ENCODE measurements around the gene SLC43A1.

The SLC43A1 gene

DNA sequence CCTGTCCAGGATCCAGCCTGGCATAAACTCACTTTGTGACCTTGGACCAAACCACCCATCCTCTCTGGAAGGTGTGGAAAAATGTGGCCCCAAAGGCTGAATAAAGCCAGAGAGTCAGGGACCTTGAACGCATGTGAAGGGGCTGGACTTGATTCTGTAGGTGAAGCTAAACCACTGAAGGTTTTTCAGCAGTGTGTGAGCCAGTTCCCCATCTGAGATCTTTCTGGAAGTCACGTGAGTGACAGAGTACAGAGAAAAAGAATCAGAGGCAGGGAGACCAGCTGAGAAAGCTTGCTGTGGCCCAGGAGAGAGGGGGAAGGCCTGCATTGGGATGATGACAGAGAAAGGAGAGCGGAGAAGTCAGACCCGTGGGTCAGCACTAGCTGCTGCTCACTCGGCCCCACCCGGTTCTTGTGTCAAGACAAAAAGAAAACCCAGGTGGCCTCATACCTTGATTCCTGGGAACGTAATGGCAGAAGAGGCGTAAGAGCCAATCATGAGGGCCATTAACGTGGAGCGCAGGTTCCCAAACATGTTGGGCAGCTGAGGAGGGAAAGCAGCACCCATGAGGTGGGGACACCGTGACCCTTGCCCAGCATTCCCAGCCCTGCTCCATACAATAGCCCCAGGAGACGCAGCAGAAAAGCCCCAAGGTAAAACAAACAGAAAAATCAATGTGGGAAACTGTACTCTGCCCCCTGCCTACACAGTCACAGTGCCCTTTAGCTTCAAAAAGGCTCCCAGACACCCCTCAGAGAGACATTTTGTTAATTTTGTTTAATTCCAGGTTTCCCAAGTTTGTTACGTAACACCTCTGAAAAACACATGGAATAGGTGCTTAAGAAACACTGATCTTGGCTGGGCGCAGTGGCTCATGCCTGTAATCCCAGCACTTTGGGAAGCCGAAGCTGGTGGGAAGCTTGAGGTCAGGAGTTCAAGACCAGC lies 17.9 kb downstream of the SLC43A1 start:
- no peak for DNase-seq (ENCODE audit: low read depth, low spot score)
- peaks cover 7% of the 10 kb centered on the region for H3K36me3 ChIP-seq (ENCODE audit: insufficient read depth, insufficient read length, low read length)
- no peak overlapping the region for H3K4me3 ChIP-seq (ENCODE audit: insufficient read length, low read depth)
- no peak overlapping the region for H3K9ac ChIP-seq (ENCODE audit: insufficient read length, low read depth)
- TF ChIP-seq YY1 (IDR thresholded peaks at IDR 0.05; ENCODE audit: insufficient read depth, insufficient read length) (no peak), SUZ12 (IDR thresholded peaks at IDR 0.05; ENCODE audit: extremely low read depth, insufficient read depth, insufficient read length) (no peak), ZNF274 (IDR thresholded peaks at IDR 0.05; ENCODE audit: low read depth, low read length) (no peak)
- H3K9me3 ChIP-seq (ENCODE audit: insufficient read depth, low read length): no peaks in the 10 kb centered on the region
- H3K27me3 ChIP-seq (ENCODE audit: insufficient read depth, insufficient read length): no peaks in the 10 kb centered on the region
- peaks cover 31% of the 10 kb centered on the region for H3K4me1 ChIP-seq (ENCODE audit: insufficient read depth, insufficient read length)

DNA sequence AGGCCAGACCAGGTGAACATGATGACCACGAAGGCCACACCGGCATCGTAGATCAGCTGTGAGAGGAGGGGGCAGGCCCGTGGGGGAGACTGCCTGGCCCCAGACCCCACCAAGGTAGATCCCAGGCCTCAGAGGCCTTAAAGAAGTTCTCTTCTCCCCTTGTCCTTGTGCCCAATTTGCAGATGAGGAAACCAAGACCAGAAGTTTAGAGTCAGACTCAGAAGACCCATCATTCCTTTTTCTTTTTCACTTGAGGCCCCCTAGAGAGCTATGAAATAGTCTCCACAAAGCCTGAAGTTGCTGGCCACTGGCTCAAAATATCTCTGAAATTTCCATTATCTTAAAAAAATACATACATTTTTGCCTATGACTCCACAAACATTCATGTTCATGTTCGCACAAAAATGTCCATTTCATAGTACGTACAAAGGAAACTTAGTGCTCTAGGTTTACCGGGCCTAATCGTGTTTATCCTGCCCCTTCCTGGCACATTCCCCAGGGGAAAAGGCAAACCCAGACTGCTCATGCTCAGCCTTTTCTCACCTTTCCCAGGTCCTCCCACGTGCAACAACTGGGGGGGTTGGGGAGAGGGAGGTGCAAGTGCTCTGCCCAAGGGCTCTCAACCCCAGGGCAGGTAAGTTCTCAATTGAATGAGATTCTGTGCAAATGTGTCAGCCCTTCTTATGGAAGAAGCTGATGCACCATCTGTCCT lies 19.2 kb downstream of the SLC43A1 start:
- no peak for TF ChIP-seq ZNF274 (IDR thresholded peaks at IDR 0.05; ENCODE audit: low read depth, low read length)
- TF ChIP-seq SUZ12 (IDR thresholded peaks at IDR 0.05; ENCODE audit: extremely low read depth, insufficient read depth, insufficient read length): no peak
- no peak for TF ChIP-seq YY1 (IDR thresholded peaks at IDR 0.05; ENCODE audit: insufficient read depth, insufficient read length)
- Histone ChIP-seq H3K36me3 (ENCODE audit: insufficient read depth, insufficient read length, low read length) (peaks cover 7% of the 10 kb centered on the region), H3K9me3 (ENCODE audit: insufficient read depth, low read length) (no peaks in the 10 kb centered on the region), H3K4me1 (ENCODE audit: insufficient read depth, insufficient read length) (peaks cover 32% of the 10 kb centered on the region), H3K9ac (ENCODE audit: insufficient read length, low read depth) (no peak overlapping the region), H3K4me3 (ENCODE audit: insufficient read length, low read depth) (no peak overlapping the region), H3K27me3 (ENCODE audit: insufficient read depth, insufficient read length) (no peaks in the 10 kb centered on the region)
- DNase-seq (ENCODE audit: low read depth, low spot score): no peak

DNA sequence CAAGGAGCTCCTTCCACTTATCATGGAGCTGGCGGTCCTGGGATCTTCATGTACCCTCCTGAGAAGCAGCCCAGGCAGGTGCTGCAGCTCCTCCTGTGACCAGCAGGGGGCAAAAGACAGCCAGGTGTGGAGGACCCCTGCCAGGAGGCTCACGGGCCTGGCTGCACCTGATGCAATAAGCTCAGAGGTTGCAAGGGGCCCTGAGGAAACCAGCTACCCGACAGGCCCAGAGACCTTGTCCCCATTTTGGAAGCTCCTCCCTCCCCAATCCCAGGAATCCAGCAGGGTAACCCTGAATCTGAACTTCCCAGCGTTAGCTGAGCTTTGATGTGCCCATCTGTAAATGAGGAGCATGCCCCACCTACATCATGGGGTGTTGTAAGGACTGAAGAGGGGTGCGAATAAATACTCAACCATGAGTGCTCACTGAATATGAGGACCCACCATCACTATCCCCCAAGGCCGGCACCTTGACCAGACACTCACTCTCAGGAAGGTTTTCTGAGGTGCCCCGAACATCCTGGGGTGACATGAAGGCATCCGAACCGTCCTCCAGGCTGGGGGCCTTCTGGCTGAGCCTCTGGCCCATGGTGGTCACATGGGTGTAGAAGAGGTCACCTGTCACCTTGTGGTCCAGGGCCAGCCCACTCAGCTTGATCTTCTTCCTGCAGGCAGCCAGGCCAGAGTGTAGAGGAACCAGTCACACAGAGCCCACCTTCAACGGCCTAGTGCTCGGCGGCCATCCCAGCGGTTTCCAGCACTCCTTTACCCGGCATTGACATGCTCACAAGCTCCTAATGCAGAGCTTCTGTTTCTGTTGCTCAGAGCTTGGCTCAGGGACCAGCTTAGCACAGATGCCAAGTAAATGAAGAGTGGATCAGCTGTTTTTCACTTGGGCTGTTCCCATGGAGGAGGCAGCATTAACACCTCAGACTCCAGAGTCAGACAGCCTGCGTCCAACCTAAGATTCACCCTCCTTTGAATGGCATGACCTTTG lies 21.7 kb downstream of the SLC43A1 start:
- peaks cover 18% of the 10 kb centered on the region for H3K4me1 ChIP-seq (ENCODE audit: insufficient read depth, insufficient read length)
- no peak for DNase-seq (ENCODE audit: low read depth, low spot score)
- no peak overlapping the region for H3K4me3 ChIP-seq (ENCODE audit: insufficient read length, low read depth)
- H3K36me3 ChIP-seq (ENCODE audit: insufficient read depth, insufficient read length, low read length): peaks cover 7% of the 10 kb centered on the region
- H3K27me3 ChIP-seq (ENCODE audit: insufficient read depth, insufficient read length): no peaks in the 10 kb centered on the region
- no peak for TF ChIP-seq ZNF274 (IDR thresholded peaks at IDR 0.05; ENCODE audit: low read depth, low read length)
- no peak for TF ChIP-seq YY1 (IDR thresholded peaks at IDR 0.05; ENCODE audit: insufficient read depth, insufficient read length)
- no peak for TF ChIP-seq SUZ12 (IDR thresholded peaks at IDR 0.05; ENCODE audit: extremely low read depth, insufficient read depth, insufficient read length)
- peak overlapping the region; percentile 24 for H3K9ac ChIP-seq (ENCODE audit: insufficient read length, low read depth)
- H3K9me3 ChIP-seq (ENCODE audit: insufficient read depth, low read length): no peaks in the 10 kb centered on the region

DNA sequence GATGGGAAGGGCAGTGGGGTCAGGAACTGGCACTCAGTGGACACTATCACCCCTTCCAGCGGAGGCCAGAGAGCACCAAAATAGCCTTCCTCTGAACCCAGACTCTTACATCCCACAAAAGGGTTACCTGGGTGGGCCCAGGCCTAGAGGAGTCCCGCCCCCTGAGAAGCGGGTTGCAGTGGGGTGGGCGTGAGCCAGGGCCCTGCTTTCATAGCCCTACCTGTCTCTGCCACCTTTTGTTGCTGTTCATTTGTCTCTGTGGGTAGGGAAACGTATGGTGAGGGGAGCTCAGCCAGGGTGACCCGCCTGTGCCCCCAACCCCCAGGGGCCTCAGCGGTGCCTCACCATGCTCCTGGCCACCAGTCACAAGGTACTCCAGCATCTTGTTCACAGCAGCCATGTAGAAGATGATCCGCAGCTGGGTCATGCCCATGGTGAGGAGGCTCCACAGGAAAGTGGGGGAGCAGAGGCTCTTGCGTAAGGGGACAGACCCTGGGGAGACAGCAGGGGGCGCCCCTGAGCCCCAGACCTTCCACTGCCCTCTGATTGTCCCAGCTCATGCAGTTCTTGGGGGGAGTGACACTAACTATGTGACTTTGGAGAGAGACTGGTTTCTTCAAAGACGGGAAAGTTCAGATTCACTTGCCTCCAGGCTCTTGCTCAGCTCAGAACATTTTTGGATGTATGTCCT lies 24.0 kb downstream of the SLC43A1 start:
- H3K36me3 ChIP-seq (ENCODE audit: insufficient read depth, insufficient read length, low read length): peaks cover 7% of the 10 kb centered on the region
- no peak for DNase-seq (ENCODE audit: low read depth, low spot score)
- no peak for TF ChIP-seq YY1 (IDR thresholded peaks at IDR 0.05; ENCODE audit: insufficient read depth, insufficient read length)
- H3K4me1 ChIP-seq (ENCODE audit: insufficient read depth, insufficient read length): peaks cover 10% of the 10 kb centered on the region
- H3K9me3 ChIP-seq (ENCODE audit: insufficient read depth, low read length): no peaks in the 10 kb centered on the region
- no peak overlapping the region for H3K9ac ChIP-seq (ENCODE audit: insufficient read length, low read depth)
- no peak overlapping the region for H3K4me3 ChIP-seq (ENCODE audit: insufficient read length, low read depth)
- H3K27me3 ChIP-seq (ENCODE audit: insufficient read depth, insufficient read length): no peaks in the 10 kb centered on the region

DNA sequence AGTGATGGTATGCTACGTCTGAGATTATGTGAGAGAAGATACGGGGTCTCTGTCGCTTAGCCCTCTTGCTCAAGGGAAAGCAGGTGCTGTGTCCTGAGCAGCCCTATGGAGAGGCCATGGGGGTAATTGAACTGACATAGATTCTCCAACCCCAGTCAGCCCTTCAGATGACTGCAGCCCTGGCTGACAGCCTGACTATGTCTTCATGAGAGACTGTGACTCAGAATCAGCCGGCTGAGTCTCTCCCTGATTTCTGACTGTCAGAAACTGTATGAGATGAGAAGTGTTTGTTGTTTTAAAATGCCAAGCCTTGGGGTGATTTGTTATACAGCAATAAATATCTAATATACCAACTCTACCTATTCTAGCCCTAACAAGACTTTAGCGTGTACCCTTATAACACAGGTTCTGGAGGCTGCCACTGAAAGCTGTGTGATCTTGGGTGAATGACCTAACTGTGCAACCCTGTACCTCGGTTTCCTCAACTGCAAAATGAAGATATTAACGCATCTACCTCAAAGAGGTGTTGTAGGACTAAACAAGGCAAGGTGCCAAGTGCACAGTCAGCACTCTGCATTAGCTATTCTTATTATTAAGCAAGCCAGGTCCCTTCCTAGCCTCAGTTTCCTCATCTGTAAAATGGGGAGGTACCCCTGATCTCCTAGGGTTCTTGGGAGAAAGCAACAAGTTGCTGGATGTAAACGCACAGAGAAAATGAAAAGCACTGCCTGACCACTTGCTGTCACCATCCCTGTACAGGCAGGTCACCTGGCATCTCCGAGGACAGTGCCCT lies 24.9 kb downstream of the SLC43A1 start:
- H3K4me3 ChIP-seq (ENCODE audit: insufficient read length, low read depth): no peak overlapping the region
- peaks cover 8% of the 10 kb centered on the region for H3K4me1 ChIP-seq (ENCODE audit: insufficient read depth, insufficient read length)
- H3K36me3 ChIP-seq (ENCODE audit: insufficient read depth, insufficient read length, low read length): peaks cover 7% of the 10 kb centered on the region
- no peaks in the 10 kb centered on the region for H3K27me3 ChIP-seq (ENCODE audit: insufficient read depth, insufficient read length)
- no peak for DNase-seq (ENCODE audit: low read depth, low spot score)
- no peak overlapping the region for H3K9ac ChIP-seq (ENCODE audit: insufficient read length, low read depth)
- no peak for TF ChIP-seq ZNF274 (IDR thresholded peaks at IDR 0.05; ENCODE audit: low read depth, low read length)
- TF ChIP-seq YY1 (IDR thresholded peaks at IDR 0.05; ENCODE audit: insufficient read depth, insufficient read length): no peak
- TF ChIP-seq SUZ12 (IDR thresholded peaks at IDR 0.05; ENCODE audit: extremely low read depth, insufficient read depth, insufficient read length): no peak
- no peaks in the 10 kb centered on the region for H3K9me3 ChIP-seq (ENCODE audit: insufficient read depth, low read length)

All from NT2/D1 (cell line).